WTC11 (cell line): ENCODE data around the gene CNBP.
"Not testable (repeated sequence)": the region's sequence is repeated elsewhere in the genome, so short reads cannot be mapped to it uniquely, and the experiment has no call there.

Experiments used
- AFF4 ChIP-seq: sonication (generic); formaldehyde crosslinking; IDR thresholded peaks from 2 replicates; pipeline ENCODE4 v1.8.1; 2023; ENCODE audit warnings: mild to moderate bottlenecking, missing genetic modification reagents, borderline replicate concordance
- ATF6 ChIP-seq: sonication (generic); formaldehyde crosslinking; IDR thresholded peaks from 2 replicates; pipeline ENCODE4 v1.8.1; 2023; ENCODE audit warnings: mild to moderate bottlenecking, missing genetic modification reagents
- CTCF ChIP-seq: fragments of 200-600 bp; IDR thresholded peaks from 2 replicates; pipeline ENCODE4 v1.8.0; 2022; ENCODE audit warnings: antibody characterized with exemption
- JUN ChIP-seq: sonication (generic); formaldehyde crosslinking; IDR thresholded peaks from 2 replicates; pipeline ENCODE4 v1.8.0; 2023; ENCODE audit warnings: mild to moderate bottlenecking, missing genetic modification reagents
- KAT7 ChIP-seq: sonication (generic); formaldehyde crosslinking; IDR thresholded peaks from 2 replicates; pipeline ENCODE4 v1.8.1; 2023; ENCODE audit warnings: missing genetic modification reagents, mild to moderate bottlenecking, borderline replicate concordance
- PREB ChIP-seq: sonication (generic); formaldehyde crosslinking; IDR thresholded peaks from 2 replicates; pipeline ENCODE4 v1.8.1; 2022; ENCODE audit warnings: mild to moderate bottlenecking, missing genetic modification reagents, moderate library complexity, borderline replicate concordance
- ZBTB21 ChIP-seq: sonication (generic); formaldehyde crosslinking; IDR thresholded peaks from 2 replicates; pipeline ENCODE4 v1.8.1; 2023; ENCODE audit warnings: mild to moderate bottlenecking, missing genetic modification reagents, borderline replicate concordance

GRCh38 chr3:129136275-129136674 is 47.4 kb downstream of the CNBP start:
- not testable (repeated sequence) for TF ChIP-seq CTCF; ZBTB21 (CRISPR knock-in tag); JUN (CRISPR knock-in tag); KAT7 (CRISPR knock-in tag); ATF6 (CRISPR knock-in tag); AFF4; PREB (CRISPR knock-in tag)
